HG02571 (cell line): ENCODE measurements around the gene TLN1.

Experiments
- ATAC-seq: cut with Tn5 transposase; IDR thresholded peaks from one replicate; pipeline ENCODE4 v1.9.1; 2021; ENCODE audit warnings: mild to moderate bottlenecking, moderate library complexity; ENCODE audit not compliant: unreplicated experiment

TLN1 gene

GRCh38 chr9:35650341-35651158, 81.4 kb downstream of the TLN1 start, which contains the start of gene SIT1:
Gene SIT1 (minus strand): TSS chr9:35650931. CDS start chr9:35650853, 78 bp downstream.
- no peak for ATAC-seq

GRCh38 chr9:35649431-35650340, 82.3 kb downstream of the TLN1 start:
- ATAC-seq: no peak
